ENCODE measurements around the gene YBX2. TPM values are rescaled to one million over a fixed set of nuclear protein-coding genes. Genes with fewer than 3 reads are reported as not detected.
A peak's percentile ranks its signal among the peaks of the same experiment; 100 is the strongest.

The YBX2 gene
- total and polyA plus RNA-seq, 2 experiments from 2014 or later = 20.9 to 56.2 TPM

DNA sequence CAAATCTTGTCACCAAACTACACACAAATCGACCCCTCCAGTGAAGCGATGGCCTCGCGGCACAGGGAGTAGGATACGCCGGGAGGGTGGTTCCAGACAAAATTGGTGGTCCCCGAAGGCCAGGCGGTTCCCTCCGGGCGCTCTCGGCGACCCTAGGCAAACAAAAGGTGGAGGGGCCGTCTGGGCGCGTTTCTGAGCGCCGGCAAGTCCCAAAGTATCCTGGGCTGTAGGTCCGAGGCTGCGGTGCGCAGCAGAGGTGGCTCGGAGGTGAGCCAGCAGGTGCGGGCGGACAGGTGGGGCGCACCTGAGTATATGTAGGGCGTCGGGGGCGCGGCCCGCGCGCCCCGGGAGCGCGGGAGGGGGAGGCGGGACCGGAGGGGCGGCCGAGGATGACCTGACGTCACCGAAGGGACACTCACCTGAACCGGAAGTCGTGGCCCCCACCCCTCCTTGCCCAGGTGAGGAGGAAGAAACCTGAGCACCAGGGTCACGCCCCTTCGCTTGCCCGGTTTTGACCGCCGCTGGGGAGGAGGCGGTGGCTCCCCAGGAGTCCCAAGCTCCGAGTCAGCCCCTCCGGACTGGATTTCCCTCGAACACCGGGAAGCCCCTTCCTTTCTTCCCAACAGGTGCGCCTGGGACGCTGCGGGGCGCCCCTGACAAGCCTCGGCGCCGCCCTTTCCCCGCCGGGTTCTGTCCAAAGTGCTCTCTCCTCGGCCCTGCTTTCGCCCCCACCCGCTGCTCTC lies 32.1 kb downstream of the YBX2 start, which contains the start of gene CLDN7:
CLDN7 (minus strand) TSS at position 287 of the 743 bp plus-strand sequence. CDS start 435 bp downstream, outside the sequence.
- peaks cover 44% of the 10 kb centered on the region for H3K27me3 ChIP-seq
- TF ChIP-seq, protein P1, sequence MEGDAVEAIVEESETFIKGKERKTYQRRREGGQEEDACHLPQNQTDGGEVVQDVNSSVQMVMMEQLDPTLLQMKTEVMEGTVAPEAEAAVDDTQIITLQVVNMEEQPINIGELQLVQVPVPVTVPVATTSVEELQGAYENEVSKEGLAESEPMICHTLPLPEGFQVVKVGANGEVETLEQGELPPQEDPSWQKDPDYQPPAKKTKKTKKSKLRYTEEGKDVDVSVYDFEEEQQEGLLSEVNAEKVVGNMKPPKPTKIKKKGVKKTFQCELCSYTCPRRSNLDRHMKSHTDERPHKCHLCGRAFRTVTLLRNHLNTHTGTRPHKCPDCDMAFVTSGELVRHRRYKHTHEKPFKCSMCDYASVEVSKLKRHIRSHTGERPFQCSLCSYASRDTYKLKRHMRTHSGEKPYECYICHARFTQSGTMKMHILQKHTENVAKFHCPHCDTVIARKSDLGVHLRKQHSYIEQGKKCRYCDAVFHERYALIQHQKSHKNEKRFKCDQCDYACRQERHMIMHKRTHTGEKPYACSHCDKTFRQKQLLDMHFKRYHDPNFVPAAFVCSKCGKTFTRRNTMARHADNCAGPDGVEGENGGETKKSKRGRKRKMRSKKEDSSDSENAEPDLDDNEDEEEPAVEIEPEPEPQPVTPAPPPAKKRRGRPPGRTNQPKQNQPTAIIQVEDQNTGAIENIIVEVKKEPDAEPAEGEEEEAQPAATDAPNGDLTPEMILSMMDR (IDR thresholded peaks at IDR 0.05; ENCODE audit: low read depth, low read length) = no peak
- no peak for DNase-seq (ENCODE audit: low read depth in 1 of 2, low spot score in 1 of 2)
- no peaks in the 10 kb centered on the region for H3K9me3 ChIP-seq (ENCODE audit: low read depth)
- H3K4me1 ChIP-seq (ENCODE audit: low read depth) = peaks cover 5% of the 10 kb centered on the region
- no peak within 1 kb of the TSS for H3K27ac ChIP-seq
- H3K36me3 ChIP-seq = peaks cover 14% of the 10 kb centered on the region
- peak within 1 kb of the TSS; percentile 25 for H3K4me3 ChIP-seq

DNA sequence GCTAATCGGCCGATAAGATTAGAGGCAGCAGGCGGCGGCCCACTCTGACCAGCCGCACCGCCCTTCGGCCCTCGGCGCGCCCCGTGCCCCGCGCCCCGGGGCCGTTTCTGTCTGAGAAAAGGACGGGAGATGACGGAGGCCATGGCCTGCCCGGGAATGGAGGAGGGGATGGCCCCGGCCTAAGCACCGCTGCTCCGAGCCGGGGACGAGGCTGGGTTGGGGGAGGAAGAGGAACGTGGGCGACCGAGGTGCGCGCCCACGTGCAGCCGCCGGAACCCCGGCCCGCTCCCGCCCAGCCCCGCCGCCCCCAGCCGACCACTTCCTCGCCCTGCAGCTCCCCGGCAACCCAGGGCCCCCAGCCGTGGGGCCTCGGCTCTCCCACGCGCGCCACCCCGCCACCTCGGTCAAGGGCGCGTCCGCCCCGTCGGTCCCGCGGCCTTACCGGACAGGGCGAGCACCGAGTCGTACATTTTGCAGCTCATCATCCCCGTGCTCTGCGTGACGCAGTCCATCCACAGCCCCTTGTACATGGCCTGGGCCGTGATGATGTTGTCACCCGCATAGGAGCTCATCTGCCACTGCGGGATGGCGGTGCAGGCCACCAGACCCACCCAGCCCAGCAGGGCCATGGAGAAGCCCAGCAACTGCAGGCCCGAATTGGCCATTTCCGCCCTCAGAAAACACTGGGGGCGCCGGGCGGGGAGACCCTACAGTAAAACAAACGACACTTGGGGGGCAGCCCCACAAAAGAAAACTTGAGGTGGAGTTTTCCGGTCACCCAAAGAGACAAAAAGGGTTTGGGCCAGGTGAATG lies 32.9 kb downstream of the YBX2 start:
- Histone ChIP-seq H3K27me3 (peaks cover 44% of the 10 kb centered on the region), H3K9me3 (ENCODE audit: low read depth) (no peaks in the 10 kb centered on the region), H3K27ac (no peak overlapping the region), H3K4me1 (ENCODE audit: low read depth) (peaks cover 5% of the 10 kb centered on the region), H3K4me3 (peak overlapping the region; percentile 25), H3K36me3 (peaks cover 15% of the 10 kb centered on the region)
- DNase-seq (ENCODE audit: low read depth in 1 of 2, low spot score in 1 of 2) = no peak
- TF ChIP-seq, protein P1 (IDR thresholded peaks at IDR 0.05; ENCODE audit: low read depth, low read length) = no peak

DNA sequence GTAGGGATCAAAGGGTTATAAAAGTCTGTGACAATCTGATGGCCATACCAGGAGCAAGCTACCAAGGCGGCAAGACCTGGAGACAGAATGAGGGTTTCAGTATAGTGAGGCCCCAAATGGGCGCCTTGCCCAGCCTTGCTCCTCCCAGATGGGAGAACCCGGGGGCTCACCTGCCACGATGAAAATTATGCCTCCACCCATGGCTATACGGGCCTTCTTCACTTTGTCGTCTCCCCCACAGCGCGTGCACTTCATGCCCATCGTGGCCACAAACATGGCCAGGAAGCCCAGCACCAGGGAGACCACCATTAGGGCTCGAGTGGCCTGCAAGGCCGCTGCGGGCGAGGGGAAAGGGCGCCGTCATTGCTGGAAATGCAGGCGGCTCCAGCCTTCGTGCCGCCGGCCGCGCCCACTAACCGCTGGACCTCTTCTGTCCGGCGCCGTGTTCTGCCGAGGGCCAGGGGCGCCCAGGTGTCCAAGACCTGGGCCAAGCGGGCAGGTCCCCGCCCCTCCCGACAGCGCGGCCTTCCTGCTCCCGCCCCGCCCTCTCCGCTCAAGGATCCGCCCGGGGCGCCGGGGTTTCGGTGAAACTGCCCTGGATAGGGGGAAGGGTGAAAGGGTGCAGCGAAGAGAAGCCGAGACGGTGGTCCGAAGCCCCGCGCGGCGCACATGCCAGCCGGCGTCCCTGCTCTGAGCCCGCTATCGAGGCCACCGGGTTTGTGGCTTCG lies 33.6 kb downstream of the YBX2 start:
- Histone ChIP-seq H3K4me1 (ENCODE audit: low read depth) (peaks cover 5% of the 10 kb centered on the region), H3K9me3 (ENCODE audit: low read depth) (no peaks in the 10 kb centered on the region), H3K36me3 (peaks cover 15% of the 10 kb centered on the region), H3K27ac (no peak overlapping the region), H3K4me3 (peak overlapping the region; percentile 25), H3K27me3 (peaks cover 44% of the 10 kb centered on the region)
- TF ChIP-seq, protein P1 (IDR thresholded peaks at IDR 0.05; ENCODE audit: low read depth, low read length) = no peak
- peak in 1 of 2 donors; percentile 53 for DNase-seq (ENCODE audit: low read depth in 1 of 2, low spot score in 1 of 2)

DNA sequence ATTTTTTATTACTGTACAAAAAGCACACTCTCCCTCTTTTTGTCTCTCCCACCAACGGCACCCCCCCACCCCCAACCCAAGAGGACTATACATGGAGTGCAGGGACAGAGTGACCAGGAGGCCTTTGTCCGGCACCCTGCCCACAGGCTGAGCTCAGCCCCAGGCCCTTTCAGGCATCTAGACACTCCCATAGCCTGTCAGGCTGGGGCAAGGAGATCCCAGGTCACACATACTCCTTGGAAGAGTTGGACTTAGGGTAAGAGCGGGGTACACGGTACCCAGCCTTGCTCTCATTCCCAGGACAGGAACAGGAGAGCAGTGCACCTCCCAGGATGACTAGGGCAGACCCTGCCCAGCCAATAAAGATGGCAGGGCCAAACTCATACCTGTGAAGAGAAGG lies 34.3 kb downstream of the YBX2 start:
- no peak overlapping the region for H3K4me3 ChIP-seq
- no peak for DNase-seq (ENCODE audit: low read depth in 1 of 2, low spot score in 1 of 2)
- H3K4me1 ChIP-seq (ENCODE audit: low read depth) = peaks cover 5% of the 10 kb centered on the region
- H3K36me3 ChIP-seq = peaks cover 18% of the 10 kb centered on the region
- H3K9me3 ChIP-seq (ENCODE audit: low read depth) = no peaks in the 10 kb centered on the region
- TF ChIP-seq, protein P1 (IDR thresholded peaks at IDR 0.05; ENCODE audit: low read depth, low read length) = no peak
- no peak overlapping the region for H3K27ac ChIP-seq
- peaks cover 44% of the 10 kb centered on the region for H3K27me3 ChIP-seq

DNA sequence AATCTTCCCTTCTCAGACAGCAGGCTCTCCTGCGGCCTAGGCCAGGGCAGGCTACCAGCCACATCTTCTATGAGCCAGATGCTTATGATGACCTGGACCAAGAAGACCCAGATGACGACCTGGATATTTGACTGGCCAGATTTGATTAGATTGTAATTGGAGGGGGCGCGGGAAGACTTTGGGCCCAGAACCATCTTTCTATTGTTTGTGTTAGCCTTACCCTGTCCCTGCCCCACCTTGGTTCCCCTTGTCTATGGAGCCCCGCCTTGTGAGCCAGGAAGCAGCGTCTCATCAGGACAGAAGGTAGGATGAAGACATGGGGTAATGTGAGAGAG lies 34.9 kb downstream of the YBX2 start:
- H3K4me1 ChIP-seq (ENCODE audit: low read depth) = peaks cover 5% of the 10 kb centered on the region
- TF ChIP-seq, protein P1 (IDR thresholded peaks at IDR 0.05; ENCODE audit: low read depth, low read length) = no peak
- H3K27me3 ChIP-seq = peaks cover 41% of the 10 kb centered on the region
- no peak overlapping the region for H3K27ac ChIP-seq
- H3K36me3 ChIP-seq = peaks cover 18% of the 10 kb centered on the region
- no peaks in the 10 kb centered on the region for H3K9me3 ChIP-seq (ENCODE audit: low read depth)
- H3K4me3 ChIP-seq = no peak overlapping the region
- DNase-seq (ENCODE audit: low read depth in 1 of 2, low spot score in 1 of 2) = no peak

Measured in cardiac muscle cell (in vitro differentiated cells and primary cell).